ENCODE measurements around the gene LRRC46.

LRRC46 gene

GRCh38 chr17:47840001-47840741 is 8.7 kb downstream of the LRRC46 start:
- Histone ChIP-seq H3K4me2 (ENCODE audit: low read length, poor library complexity, severe bottlenecking) (peak overlapping the region; percentile 71), H2AFZ (ENCODE audit: low read depth, low read length) (peak overlapping the region; percentile 72), H3K9me3 (ENCODE audit: control insufficient read depth, low read length) (no peaks in the 10 kb centered on the region), H2BK5ac (ENCODE audit: low read depth, low read length, poor library complexity, severe bottlenecking) (no peak overlapping the region), H3K9ac (ENCODE audit: low read length) (peak overlapping the region; percentile 89), H3K4me1 (ENCODE audit: control insufficient read depth, insufficient read depth, low read depth, low read length) (peaks cover 30% of the 10 kb centered on the region), H3K27me3 (ENCODE audit: control insufficient read depth in 1 of 2, insufficient read depth in 1 of 2, low read length in 2 of 2) (peaks cover 3 to 13% of the 10 kb centered on the region in 2 experiments), H2BK12ac (ENCODE audit: low read length in 2 of 2) (no peak overlapping the region), H3K27ac (ENCODE audit: low read length, poor library complexity, severe bottlenecking) (no peak overlapping the region), H3K4me3 (ENCODE audit: insufficient read depth in 1 of 2, low read depth in 1 of 2, low read length in 2 of 2) (peak overlapping the region; percentile 74 to 96), H3K14ac (ENCODE audit: low read length in 2 of 2) (peak overlapping the region in 1 of 2 experiments; percentile 71), H3K79me1 (replicated peaks; ENCODE audit: low read length, poor library complexity, severe bottlenecking) (peaks cover 19% of the 10 kb centered on the region), H4K91ac (ENCODE audit: low read length) (peak overlapping the region; percentile 4), H2BK120ac (ENCODE audit: low read depth, low read length) (no peak overlapping the region), H3K36me3 (ENCODE audit: control insufficient read depth in 1 of 2, insufficient read depth in 2 of 2, low read depth in 1 of 2, low read length in 2 of 2) (peaks cover 22 to 37% of the 10 kb centered on the region in 2 experiments), H2BK15ac (ENCODE audit: low read depth, poor library complexity, severe bottlenecking) (no peak overlapping the region), H4K8ac (ENCODE audit: low read length) (peak overlapping the region; percentile 84), H2AK5ac (ENCODE audit: low read length, severe bottlenecking) (no peak overlapping the region), H3K18ac (ENCODE audit: low read depth in 1 of 2, low read length in 2 of 2) (peak overlapping the region in 1 of 2 experiments; percentile 77), H3K23ac (ENCODE audit: low read length in 2 of 2) (no peak overlapping the region), H3K4ac (ENCODE audit: low read depth in 1 of 2, low read length in 2 of 2) (peak overlapping the region; percentile 1 to 66)
- 64% methylated on average over 14 of the region's 17 CpGs for WGBS
- DNase-seq = no peak

DNA sequence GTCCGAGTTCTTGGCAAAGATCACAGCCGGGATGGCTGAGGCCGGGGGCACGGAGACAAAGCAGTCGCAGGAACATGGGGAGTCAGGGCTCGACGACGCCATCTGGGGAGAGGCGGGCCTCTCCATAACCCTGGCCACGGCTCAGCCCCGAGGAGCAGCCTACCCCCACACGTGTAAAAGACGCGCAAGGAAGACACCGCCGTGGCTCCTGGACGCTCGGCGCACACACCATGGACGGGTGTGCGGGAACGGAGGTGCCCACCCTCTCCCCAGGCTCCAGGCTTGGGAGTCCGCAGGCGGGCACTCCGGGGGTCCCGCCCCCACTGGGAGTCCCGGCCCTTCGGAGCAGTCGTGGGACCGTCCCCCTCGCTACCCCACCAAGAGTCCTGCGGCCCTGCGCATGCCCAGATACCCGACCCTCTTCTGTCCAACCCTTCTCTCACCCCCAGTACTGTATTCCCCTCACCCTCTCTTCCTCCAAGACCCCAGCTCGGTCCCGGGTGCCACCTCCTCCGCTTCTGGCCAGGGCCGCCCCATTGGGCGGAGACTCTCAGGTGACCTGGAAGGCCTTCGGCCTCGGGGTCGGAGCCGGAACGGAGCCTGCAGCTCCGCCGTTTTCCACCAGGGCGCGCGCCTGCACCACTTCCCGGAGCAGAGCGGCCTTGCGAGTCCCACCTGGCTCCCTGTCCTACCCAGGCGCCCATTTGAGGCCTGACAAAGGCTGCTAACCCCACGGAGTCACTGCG is 9.4 kb downstream of the LRRC46 start, which contains the start of gene SCRN2:
Gene SCRN2 (minus strand): TSS at position 532 of the 746 bp plus-strand sequence. CDS start 430 bp downstream, at position 102.
- Histone ChIP-seq H2BK15ac (ENCODE audit: low read depth, poor library complexity, severe bottlenecking) (peak within 1 kb of the TSS; percentile 12), H3K79me1 (replicated peaks; ENCODE audit: low read length, poor library complexity, severe bottlenecking) (peaks cover 19% of the 10 kb centered on the region), H4K91ac (ENCODE audit: low read length) (peak within 1 kb of the TSS; percentile 41), H2BK120ac (ENCODE audit: low read depth, low read length) (no peak within 1 kb of the TSS), H3K4me3 (ENCODE audit: insufficient read depth in 1 of 2, low read depth in 1 of 2, low read length in 2 of 2) (peak within 1 kb of the TSS; percentile 74 to 96), H3K27ac (ENCODE audit: low read length, poor library complexity, severe bottlenecking) (no peak within 1 kb of the TSS), H4K8ac (ENCODE audit: low read length) (peak within 1 kb of the TSS; percentile 84), H3K4me2 (ENCODE audit: low read length, poor library complexity, severe bottlenecking) (peak within 1 kb of the TSS; percentile 71), H3K27me3 (ENCODE audit: control insufficient read depth in 1 of 2, insufficient read depth in 1 of 2, low read length in 2 of 2) (peaks cover 9 to 20% of the 10 kb centered on the region in 2 experiments), H3K14ac (ENCODE audit: low read length in 2 of 2) (peak within 1 kb of the TSS in 1 of 2 experiments; percentile 71), H3K36me3 (ENCODE audit: control insufficient read depth in 1 of 2, insufficient read depth in 2 of 2, low read depth in 1 of 2, low read length in 2 of 2) (peaks cover 17 to 30% of the 10 kb centered on the region in 2 experiments), H3K4ac (ENCODE audit: low read depth in 1 of 2, low read length in 2 of 2) (peak within 1 kb of the TSS; percentile 4 to 66), H2AFZ (ENCODE audit: low read depth, low read length) (peak within 1 kb of the TSS; percentile 72), H2BK5ac (ENCODE audit: low read depth, low read length, poor library complexity, severe bottlenecking) (no peak within 1 kb of the TSS), H3K23ac (ENCODE audit: low read length in 2 of 2) (no peak within 1 kb of the TSS), H2BK12ac (ENCODE audit: low read length in 2 of 2) (peak within 1 kb of the TSS in 1 of 2 experiments; percentile 32), H2AK5ac (ENCODE audit: low read length, severe bottlenecking) (peak within 1 kb of the TSS; percentile 70), H3K9me3 (ENCODE audit: control insufficient read depth, low read length) (no peaks in the 10 kb centered on the region), H3K4me1 (ENCODE audit: control insufficient read depth, insufficient read depth, low read depth, low read length) (peaks cover 30% of the 10 kb centered on the region), H3K9ac (ENCODE audit: low read length) (peak within 1 kb of the TSS; percentile 89), H3K18ac (ENCODE audit: low read depth in 1 of 2, low read length in 2 of 2) (peak within 1 kb of the TSS; percentile 45 to 77)
- peak; percentile 79 for DNase-seq
- WGBS = 2% methylated on average over 50 of the region's 55 CpGs

- Histone ChIP-seq H3K9me3 (ENCODE audit: control insufficient read depth, low read length) (no peaks in the 10 kb centered on the region), H3K9ac (ENCODE audit: low read length) (peak overlapping the region; percentile 89), H3K23ac (ENCODE audit: low read length in 2 of 2) (no peak overlapping the region), H3K14ac (ENCODE audit: low read length in 2 of 2) (no peak overlapping the region), H2BK12ac (ENCODE audit: low read length in 2 of 2) (peak overlapping the region in 1 of 2 experiments; percentile 32), H3K27me3 (ENCODE audit: control insufficient read depth in 1 of 2, insufficient read depth in 1 of 2, low read length in 2 of 2) (peaks cover 17 to 28% of the 10 kb centered on the region in 2 experiments), H2BK15ac (ENCODE audit: low read depth, poor library complexity, severe bottlenecking) (peak overlapping the region; percentile 12), H2AK5ac (ENCODE audit: low read length, severe bottlenecking) (peak overlapping the region; percentile 70), H2AFZ (ENCODE audit: low read depth, low read length) (peak overlapping the region; percentile 55), H3K36me3 (ENCODE audit: control insufficient read depth in 1 of 2, insufficient read depth in 2 of 2, low read depth in 1 of 2, low read length in 2 of 2) (peaks cover 12 to 23% of the 10 kb centered on the region in 2 experiments), H4K8ac (ENCODE audit: low read length) (peak overlapping the region; percentile 33), H4K91ac (ENCODE audit: low read length) (no peak overlapping the region), H3K4me2 (ENCODE audit: low read length, poor library complexity, severe bottlenecking) (no peak overlapping the region), H3K27ac (ENCODE audit: low read length, poor library complexity, severe bottlenecking) (no peak overlapping the region), H3K79me1 (replicated peaks; ENCODE audit: low read length, poor library complexity, severe bottlenecking) (peaks cover 17% of the 10 kb centered on the region), H3K4ac (ENCODE audit: low read depth in 1 of 2, low read length in 2 of 2) (peak overlapping the region in 1 of 2 experiments; percentile 4), H2BK120ac (ENCODE audit: low read depth, low read length) (no peak overlapping the region), H3K18ac (ENCODE audit: low read depth in 1 of 2, low read length in 2 of 2) (no peak overlapping the region), H3K4me1 (ENCODE audit: control insufficient read depth, insufficient read depth, low read depth, low read length) (peaks cover 28% of the 10 kb centered on the region), H2BK5ac (ENCODE audit: low read depth, low read length, poor library complexity, severe bottlenecking) (no peak overlapping the region), H3K4me3 (ENCODE audit: insufficient read depth in 1 of 2, low read depth in 1 of 2, low read length in 2 of 2) (peak overlapping the region in 1 of 2 experiments; percentile 96)
- DNase-seq = no peak
- 62% methylated on average over 12 of the region's 16 CpGs for WGBS
Observed at GRCh38 chr17:47841488-47842291, 10.2 kb downstream of the LRRC46 start.

Data from mesenchymal stem cell (in vitro differentiated cells and primary cell).